K562 (cell line): Measurements from ENCODE around the gene TRDMT1. TPM values are rescaled to one million over a fixed set of nuclear protein-coding genes. Genes with fewer than 3 reads are reported as not detected.

Experiments
- ATAC-seq: fragments of 200-7000 bp; cut with Tn5 transposase; 3 replicates; pipeline ENCODE4 v1.9.1; 2020; ENCODE audit warnings: moderate library complexity
- BruUV-seq: library from RNA; stranded (reverse); fragments of 400-500 nt; replicated peaks from 2 replicates; lab custom pipeline; 2021; lab: Mats Ljungman, UMichigan
- CTCF ChIA-PET: fragments of 300-600 bp; formaldehyde crosslinking; extraction: SDS; loops from one replicate; lab custom pipeline; 2021; ENCODE audit warnings: low intra/inter-chr PET ratio; lab: Yijun Ruan, JAX
- POLR2A ChIA-PET: fragments of 300-600, 350-650 bp; sonication (Branson Sonifier 250); formaldehyde crosslinking; extraction: SDS; loops from one replicate; lab custom pipeline; 2021; ENCODE audit warnings: antibody characterized with exemption, inconsistent platforms; lab: Yijun Ruan, JAX
- DNase-seq, 4 experiments: peaks; one replicate each; pipeline versions ENCODE4 v3.0.0 to v3.0.0-alpha.2; 2011 to 2018; ENCODE audit warnings: low spot score in 3 of 4, mixed read lengths in 3 of 4; ENCODE audit errors: extremely low read depth in 1 of 4
- FAIRE-seq: peaks from 2 replicates; lab custom pipeline; 2011; peaks lifted over from hg19 to GRCh38; lab: Jason Lieb, UNC
- H2AFZ ChIP-seq: 2 replicates; pipeline ENCODE4 v1.6.0; 2011; ENCODE audit warnings: low read depth, low read length, control low read depth, inconsistent platforms
- H3K27ac ChIP-seq: fragments of 200-600 bp; 3 replicates; pipeline ENCODE4 v1.8.0; 2011; ENCODE audit warnings: low read depth, mild to moderate bottlenecking, control low read depth, inconsistent platforms, low read length, moderate library complexity, mixed read lengths; ENCODE audit errors: extremely low read depth
- H3K27me3 ChIP-seq, 2 experiments: fragments of 300-600 bp in 1 of 2; 2 replicates in 1 of 2; 3 replicates in 1 of 2; pipeline versions ENCODE4 v1.6.0 to v1.8.0; 2011; ENCODE audit warnings: inconsistent platforms in 2 of 2, low read length in 2 of 2, mild to moderate bottlenecking in 1 of 2, mixed read lengths in 1 of 2, moderate library complexity in 1 of 2; ENCODE audit not compliant: control insufficient read depth in 2 of 2, insufficient read depth in 2 of 2
- H3K36me3 ChIP-seq: fragments of 300-600 bp; 3 replicates; pipeline ENCODE4 v1.8.0; 2011; ENCODE audit warnings: mild to moderate bottlenecking, low read length, inconsistent platforms; ENCODE audit not compliant: control insufficient read depth, insufficient read depth
- H3K4me1 ChIP-seq, 2 experiments: fragments of 200-600 bp in 1 of 2; replicated peaks in 1 of 2; 2 replicates in 1 of 2; 3 replicates in 1 of 2; pipeline versions ENCODE4 v1.5.1 to v1.8.0; 2011; ENCODE audit warnings: inconsistent platforms in 2 of 2, low read length in 2 of 2, mild to moderate bottlenecking in 1 of 2, mixed read lengths in 1 of 2, moderate library complexity in 1 of 2; ENCODE audit not compliant: control insufficient read depth in 2 of 2, insufficient read depth in 2 of 2
- H3K4me2 ChIP-seq: 2 replicates; pipeline ENCODE4 v1.6.1; 2011; ENCODE audit warnings: low read length, control low read depth, inconsistent platforms, mixed read lengths; ENCODE audit not compliant: insufficient read depth
- H3K4me3 ChIP-seq: fragments of 200-600 bp; sonication (generic), shearing (Covaris generic); 2 replicates; pipeline ENCODE4 v1.5.1; 2016; ENCODE audit warnings: control low read depth, inconsistent platforms
- H3K79me2 ChIP-seq: fragments of 200-600 bp; 3 replicates; pipeline ENCODE4 v1.8.0; 2011; ENCODE audit warnings: low read length, inconsistent platforms; ENCODE audit not compliant: control insufficient read depth, insufficient read depth
- H3K9ac ChIP-seq, 2 experiments: 2 replicates each; pipeline versions ENCODE4 v1.6.0 to v1.6.1; 2011; ENCODE audit warnings: low read depth in 2 of 2, low read length in 2 of 2, control low read depth in 1 of 2, inconsistent platforms in 1 of 2, mild to moderate bottlenecking in 1 of 2, mixed read lengths in 1 of 2; ENCODE audit not compliant: insufficient read depth in 1 of 2
- H3K9me1 ChIP-seq: one replicate; pipeline ENCODE4 v1.6.0; 2011; ENCODE audit warnings: inconsistent platforms, mild to moderate bottlenecking, low read length, moderate library complexity; ENCODE audit not compliant: control insufficient read depth, insufficient read depth
- H3K9me3 ChIP-seq: replicated peaks from 2 replicates; pipeline ENCODE4 v1.5.1; 2011; ENCODE audit warnings: low read depth, low read length, inconsistent platforms; ENCODE audit not compliant: control insufficient read depth, insufficient read depth
- H4K20me1 ChIP-seq: replicated peaks from 2 replicates; pipeline ENCODE4 v1.6.1; 2011; ENCODE audit warnings: low read length, inconsistent platforms, mixed read lengths; ENCODE audit not compliant: control insufficient read depth, insufficient read depth
- CEBPB ChIP-seq: fragments of 450-650 bp; IDR thresholded peaks from 2 replicates; pipeline ENCODE4 v1.6.1; 2016; ENCODE audit warnings: missing genetic modification characterization, missing compliant biosample characterization
- COPS2 ChIP-seq: fragments of 450-650 bp; conservative IDR thresholded peaks from 2 replicates; pipeline ENCODE4 v1.6.1; 2016; ENCODE audit warnings: mild to moderate bottlenecking, moderate library complexity
- CREBBP ChIP-seq: IDR thresholded peaks from one replicate; pipeline ENCODE4 v1.6.1; 2012; ENCODE audit warnings: low read depth, mild to moderate bottlenecking, control low read depth, inconsistent platforms, low read length
- DMBX1 ChIP-seq: fragments of 250-450 bp; sonication (Bioruptor Pico); IDR thresholded peaks from 2 replicates; pipeline ENCODE4 v1.8.0; 2022; ENCODE audit warnings: inconsistent platforms, mild to moderate bottlenecking, moderate library complexity, borderline replicate concordance
- ESRRA ChIP-seq: fragments of 450-650 bp; IDR thresholded peaks from 2 replicates; pipeline ENCODE4 v1.6.1; 2014; ENCODE audit warnings: low read depth, mild to moderate bottlenecking, moderate library complexity, borderline replicate concordance
- GATAD2A ChIP-seq: fragments of 450-650 bp; IDR thresholded peaks from 2 replicates; pipeline ENCODE4 v1.6.1; 2017
- HEY1 ChIP-seq: fragments of 250-450 bp; sonication (Bioruptor Pico); IDR thresholded peaks from 2 replicates; pipeline ENCODE4 v1.5.0; 2020; ENCODE audit warnings: mild to moderate bottlenecking, moderate library complexity, borderline replicate concordance
- L3MBTL2 ChIP-seq: fragments of 450-650 bp; IDR thresholded peaks from 2 replicates; pipeline ENCODE4 v1.6.1; 2016; ENCODE audit warnings: mild to moderate bottlenecking, moderate library complexity
- PTTG1 ChIP-seq: fragments of 450-650 bp; IDR thresholded peaks from 2 replicates; pipeline ENCODE4 v1.6.1; 2016; ENCODE audit warnings: low read depth, mild to moderate bottlenecking, missing genetic modification characterization, missing compliant biosample characterization
- RBM34 ChIP-seq: fragments of 200-400 bp; formaldehyde crosslinking; IDR thresholded peaks from 2 replicates; pipeline ENCODE4 v1.6.1; 2018; ENCODE audit warnings: low read length, borderline replicate concordance; ENCODE audit not compliant: insufficient read depth
- TFAM ChIP-seq: fragments of 250-450 bp; sonication (Bioruptor Pico); conservative IDR thresholded peaks from 2 replicates; pipeline ENCODE4 v1.5.0; 2021; ENCODE audit warnings: mild to moderate bottlenecking, moderate library complexity
- ZNF146 ChIP-seq: IDR thresholded peaks from one replicate; pipeline ENCODE4 v1.6.1; 2018; ENCODE audit warnings: missing compliant biosample characterization; ENCODE audit not compliant: unreplicated experiment
- ZNF232 ChIP-seq: sonication (generic); formaldehyde crosslinking; IDR thresholded peaks from 2 replicates; pipeline ENCODE4 v1.8.0; 2022; ENCODE audit warnings: mild to moderate bottlenecking, missing genetic modification reagents
- ZNF398 ChIP-seq: fragments of 250-450 bp; sonication (Bioruptor Pico); IDR thresholded peaks from 2 replicates; pipeline ENCODE4 v1.8.0; 2021; ENCODE audit warnings: moderate library complexity, mild to moderate bottlenecking, inconsistent platforms
- whole genome bisulfite sequencing: fragments of 100-300 bp; shearing (Covaris generic); methylation state at CpG from one replicate; pipeline ENCODE4 v1.1.6; 2016; ENCODE audit warnings: low coverage, mixed read lengths; ENCODE audit not compliant: insufficient coverage; ENCODE audit errors: missing lambda C conversion rate; 5-methylcytosine and 5-hydroxymethylcytosine counted together
- in situ Hi-C: fragments of 300-500 bp; cut with MboI; formaldehyde crosslinking; loops from 4 replicates; pipeline ENCODE4 v1.15.0; 2018; ENCODE audit warnings: inconsistent platforms, mixed read lengths
- intact Hi-C: fragments of 100-400 bp; cut with micrococcal nuclease; formaldehyde crosslinking; loops from 2 replicates; pipeline ENCODE4 v1.14.2; 2022
- polyA plus RNA-seq, 8 experiments: library from polyadenylated mRNA; depleted of rRNA in 4 of 8; stranded (reverse) in 5 of 8; unstranded in 3 of 8; fragments of >200 nt; fragmentation: Nextera tagmentation in 2 of 8; fragmentation: Illumina TruSeq in 1 of 8; extraction: Ambion mirVana in 2 of 8; extraction: Trizol in 1 of 8; gene quantifications; 2 replicates each; pipeline versions ENCODE4 v1.2.1 to v1.2.3, GENCODE V29; 2011 to 2014; ENCODE audit warnings: inconsistent platforms in 1 of 8, missing spikeins in 1 of 8
- total RNA-seq, 7 experiments: library from RNA; depleted of rRNA in 6 of 7; stranded (reverse); fragments of >200 nt in 6 of 7; fragmentation: Illumina TruSeq in 2 of 7; extraction: Trizol in 2 of 7; gene quantifications; 2 replicates each; pipeline versions ENCODE4 v1.2.1 to v1.2.3, GENCODE V29; 2011 to 2021; ENCODE audit warnings: low replicate concordance in 1 of 7

The TRDMT1 gene
- total and polyA plus RNA-seq, 9 of the 15 experiments (the other 6 are each of a cell fraction or from before 2014, with no cell fraction given): 5.4 to 12.6 (median 9.3) TPM

- ATAC-seq (no peak), FAIRE-seq (no peak), DNase-seq (no peak)
- Histone ChIP-seq H3K9me3 (no peaks in the 10 kb centered on the region), H3K79me2 (no peaks in the 10 kb centered on the region), H3K27me3 (no peaks in the 10 kb centered on the region), H3K27ac (no peak overlapping the region), H3K9ac (no peak overlapping the region), H3K9me1 (no peaks in the 10 kb centered on the region), H3K4me2 (no peak overlapping the region), H3K4me3 (no peak overlapping the region), H3K4me1 (no peaks in the 10 kb centered on the region), H2AFZ (no peak overlapping the region), H4K20me1 (no peaks in the 10 kb centered on the region), H3K36me3 (no peaks in the 10 kb centered on the region)
- POLR2A ChIA-PET: interaction anchor here (1.0 kb wide), 1 partner anchor 14 kb away, joined by 3 read pairs; no protein-coding TSS in a partner anchor
- 31% methylated on average over 3 of the region's 3 CpGs for WGBS
- no peak for TF ChIP-seq DMBX1 (CRISPR knock-in tag)
- TF ChIP-seq COPS2: no peak
- TF ChIP-seq RBM34: no peak
- TF ChIP-seq TFAM (CRISPR knock-in tag): no peak
- no peak for TF ChIP-seq ZNF398 (CRISPR knock-in tag)
- no peak for TF ChIP-seq CEBPB (tag)
- TF ChIP-seq PTTG1 (tag): no peak
- TF ChIP-seq ZNF146 (CRISPR knock-in tag): no peak
- TF ChIP-seq GATAD2A: no peak
- TF ChIP-seq ZNF232: no peak
- no peak for TF ChIP-seq HEY1 (CRISPR knock-in tag)
- no peak for TF ChIP-seq ESRRA
- no peak for TF ChIP-seq L3MBTL2
- no peak for TF ChIP-seq CREBBP
- BruUV-seq: no TSS peak
- CTCF ChIA-PET: no interaction called here
- in situ Hi-C loops (no loop called here), intact Hi-C loops (no loop called here)
These were observed 88.9 kb downstream of the TRDMT1 start for GRCh38 chr10:17112566-17112965.
